ENCODE results near the gene LHFPL2. TPM values are rescaled to one million over a fixed set of nuclear protein-coding genes. Genes with fewer than 3 reads are reported as not detected.

Gene LHFPL2
- total and polyA plus RNA-seq, 2 of the 4 experiments (the other 2 are of a cell fraction) = 6.5 to 11.3 TPM

DNA sequence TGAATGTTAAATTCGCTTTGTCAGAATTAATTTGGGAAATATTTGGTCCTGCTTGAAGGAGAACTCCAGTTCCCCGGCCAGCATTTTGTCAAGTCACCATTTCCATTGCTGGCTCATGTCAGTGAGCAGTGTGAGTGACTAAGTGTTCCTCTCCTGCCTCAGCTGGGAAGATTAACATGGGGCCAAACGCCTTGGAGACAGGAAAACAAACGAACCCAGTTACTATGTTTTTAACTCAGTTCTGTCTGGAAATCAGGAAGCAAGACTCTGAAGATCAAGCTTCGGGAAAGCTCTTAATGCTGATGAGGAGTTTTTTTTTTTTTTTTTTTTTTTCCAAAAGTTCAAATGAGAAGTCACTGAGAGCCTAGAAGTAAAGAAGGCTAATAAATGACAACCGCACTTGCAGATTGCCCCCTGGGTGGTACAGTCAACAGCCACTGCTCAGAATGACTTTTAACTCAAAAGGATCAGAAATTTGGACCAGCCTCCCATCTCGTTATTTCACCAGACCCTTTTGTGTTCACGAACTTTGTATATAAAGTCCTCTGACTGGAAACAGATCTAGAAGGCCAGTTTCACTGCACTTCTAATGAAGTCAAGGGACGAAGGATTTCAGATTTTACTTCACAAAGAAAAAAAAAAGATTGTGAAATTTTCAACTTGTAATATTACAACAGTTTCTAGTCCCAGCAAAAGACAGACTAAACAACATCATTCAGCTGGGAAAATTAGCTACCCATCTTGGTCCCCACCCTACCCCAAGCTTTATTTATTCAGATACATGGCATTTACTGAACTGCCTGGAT is 121.3 kb downstream of the LHFPL2 start:
- Histone ChIP-seq H3K27me3 (ENCODE audit: control insufficient read depth, insufficient read depth, low read length) (no peaks in the 10 kb centered on the region), H4K8ac (ENCODE audit: low read depth in 2 of 2, low read length in 2 of 2) (peak overlapping the region; percentile 6 to 55; a peak in 2 of 4 replicates), H2BK20ac (ENCODE audit: low read depth, low read length) (peak overlapping the region; percentile 38; the same call in 1 of the 2 replicates), H2AFZ (replicated peaks; ENCODE audit: low read length, poor library complexity) (no peak overlapping the region), H3K56ac (ENCODE audit: extremely low read depth, insufficient read depth, low read length) (peak overlapping the region; percentile 13), H3K18ac (ENCODE audit: low read depth, low read length) (peak overlapping the region; percentile 85; the same call in 1 of the 2 replicates), H4K5ac (ENCODE audit: low read depth, low read length) (peak overlapping the region; percentile 69), H3K36me3 (ENCODE audit: control insufficient read depth, insufficient read depth, low read length) (peaks cover 5% of the 10 kb centered on the region; the same call in 1 of the 2 replicates), H4K20me1 (ENCODE audit: insufficient read depth, low read length) (peaks cover 5% of the 10 kb centered on the region; the same call in 1 of the 2 replicates), H3K9me3 (ENCODE audit: control insufficient read depth, insufficient read depth, low read length) (no peaks in the 10 kb centered on the region), H4K91ac (ENCODE audit: insufficient read depth, low read depth, low read length) (0 out of 2 replicates have a peak overlapping the region, but pooled peaks have one; percentile 9), H3K4me3 (ENCODE audit: insufficient read depth, low read depth, low read length) (no peak overlapping the region), H3K14ac (replicated peaks; ENCODE audit: low read depth, low read length) (peak overlapping the region; percentile 89), H2AK9ac (replicated peaks; ENCODE audit: low read depth, low read length, poor library complexity) (no peak overlapping the region), H3K23ac (ENCODE audit: low read depth, low read length) (peak overlapping the region; percentile 21; the same call in 1 of the 2 replicates), H2BK120ac (ENCODE audit: low read depth, low read length) (peak overlapping the region; percentile 63), H3K4ac (ENCODE audit: low read depth, low read length) (peak overlapping the region; percentile 44), H2AK5ac (ENCODE audit: low read depth, low read length) (peak overlapping the region; percentile 74), H3K9me1 (ENCODE audit: insufficient read depth, low read length) (peaks cover 16% of the 10 kb centered on the region; the same call in 1 of the 2 replicates), H3K4me1 (ENCODE audit: control insufficient read depth, insufficient read depth, low read length) (peaks cover 31% of the 10 kb centered on the region), H2BK5ac (ENCODE audit: low read depth, low read length, poor library complexity, severe bottlenecking) (peak overlapping the region; percentile 87), H2BK15ac (ENCODE audit: low read depth, low read length) (peak overlapping the region; percentile 16; the same call in 2 of the 3 replicates), H3K27ac (ENCODE audit: insufficient read depth, low read length) (peak overlapping the region; percentile 76; the same call in 1 of the 2 replicates), H3K9ac (ENCODE audit: low read depth, low read length) (peak overlapping the region; percentile 66), H3K4me2 (ENCODE audit: low read depth, low read length) (peak overlapping the region; percentile 71), H3K79me1 (ENCODE audit: low read depth in 1 of 2, low read length in 2 of 2) (peaks cover 21 to 45% of the 10 kb centered on the region in 2 experiments; a peak in 3 of 4 replicates)
- in situ Hi-C loops (cut with MboI; ENCODE audit: low sequenced_read_pairs) (no loop called here), dilution Hi-C loops (cut with HindIII; ENCODE audit: low sequenced_read_pairs, unreplicated experiment) (no loop called here), intact Hi-C loops (cut with micrococcal nuclease) (loop anchor here (5.0 kb wide), 1 partner anchor 120 kb away; the partner anchor contains the start of gene LHFPL2)
- 17% methylated on average over 1 of the region's 9 CpGs; no CpG with 5 or more reads in 1 of the 2 experiments for WGBS, 2 experiments (ENCODE audit: extremely low coverage in 2 of 2, insufficient read length in 1 of 2)
- ATAC-seq (ENCODE audit: low read depth) = peak; percentile 36
- DNase-seq = peak; percentile 94
- POLR2A ChIA-PET (ENCODE audit: unreplicated experiment) = interaction anchor here (0.6 to 0.7 kb wide), 4 partner anchors 19 to 232 kb away, joined by 3 to 8 read pairs (median 4); no protein-coding TSS in a partner anchor
- CTCF ChIA-PET = interaction anchor here (0.6 to 1.7 kb wide), 7 partner anchors 44 to 272 kb away, joined by 3 to 7 read pairs (median 4); no protein-coding TSS in a partner anchor
- no TSS peak for BruUV-seq (replicated peaks)
- TF ChIP-seq, protein P1, sequence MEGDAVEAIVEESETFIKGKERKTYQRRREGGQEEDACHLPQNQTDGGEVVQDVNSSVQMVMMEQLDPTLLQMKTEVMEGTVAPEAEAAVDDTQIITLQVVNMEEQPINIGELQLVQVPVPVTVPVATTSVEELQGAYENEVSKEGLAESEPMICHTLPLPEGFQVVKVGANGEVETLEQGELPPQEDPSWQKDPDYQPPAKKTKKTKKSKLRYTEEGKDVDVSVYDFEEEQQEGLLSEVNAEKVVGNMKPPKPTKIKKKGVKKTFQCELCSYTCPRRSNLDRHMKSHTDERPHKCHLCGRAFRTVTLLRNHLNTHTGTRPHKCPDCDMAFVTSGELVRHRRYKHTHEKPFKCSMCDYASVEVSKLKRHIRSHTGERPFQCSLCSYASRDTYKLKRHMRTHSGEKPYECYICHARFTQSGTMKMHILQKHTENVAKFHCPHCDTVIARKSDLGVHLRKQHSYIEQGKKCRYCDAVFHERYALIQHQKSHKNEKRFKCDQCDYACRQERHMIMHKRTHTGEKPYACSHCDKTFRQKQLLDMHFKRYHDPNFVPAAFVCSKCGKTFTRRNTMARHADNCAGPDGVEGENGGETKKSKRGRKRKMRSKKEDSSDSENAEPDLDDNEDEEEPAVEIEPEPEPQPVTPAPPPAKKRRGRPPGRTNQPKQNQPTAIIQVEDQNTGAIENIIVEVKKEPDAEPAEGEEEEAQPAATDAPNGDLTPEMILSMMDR (conservative IDR thresholded peaks at IDR 0.05; ENCODE audit: low read depth, low read length) = no peak
- TF ChIP-seq RCOR1 (IDR thresholded peaks at IDR 0.05; ENCODE audit: insufficient replicate concordance, low read length) = no peak
- TF ChIP-seq NFE2L2 (IDR thresholded peaks at IDR 0.05; ENCODE audit: low read depth, low read length) = peak; percentile 95
- TF ChIP-seq POLR2A (IDR thresholded peaks at IDR 0.05; ENCODE audit: low read depth, low read length) = peak; percentile 34
- no peak for TF ChIP-seq MXI1 (IDR thresholded peaks at IDR 0.05; ENCODE audit: borderline replicate concordance, low read depth, low read length)
- no peak for TF ChIP-seq SMC3 (IDR thresholded peaks at IDR 0.05; ENCODE audit: low read depth, low read length)
- TF ChIP-seq, protein P2, sequence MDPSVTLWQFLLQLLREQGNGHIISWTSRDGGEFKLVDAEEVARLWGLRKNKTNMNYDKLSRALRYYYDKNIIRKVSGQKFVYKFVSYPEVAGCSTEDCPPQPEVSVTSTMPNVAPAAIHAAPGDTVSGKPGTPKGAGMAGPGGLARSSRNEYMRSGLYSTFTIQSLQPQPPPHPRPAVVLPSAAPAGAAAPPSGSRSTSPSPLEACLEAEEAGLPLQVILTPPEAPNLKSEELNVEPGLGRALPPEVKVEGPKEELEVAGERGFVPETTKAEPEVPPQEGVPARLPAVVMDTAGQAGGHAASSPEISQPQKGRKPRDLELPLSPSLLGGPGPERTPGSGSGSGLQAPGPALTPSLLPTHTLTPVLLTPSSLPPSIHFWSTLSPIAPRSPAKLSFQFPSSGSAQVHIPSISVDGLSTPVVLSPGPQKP (IDR thresholded peaks at IDR 0.05; ENCODE audit: borderline replicate concordance, low read depth, low read length) = no peak
- peak; percentile 52; the same call in 1 of the 2 replicates for TF ChIP-seq FOS (IDR thresholded peaks at IDR 0.05; ENCODE audit: low read depth, low read length)
- TF ChIP-seq BHLHE40 (IDR thresholded peaks at IDR 0.05; ENCODE audit: low read depth, low read length) = peak; percentile 55; the same call in 1 of the 2 replicates
- TF ChIP-seq RFX5 (IDR thresholded peaks at IDR 0.05; ENCODE audit: low read depth, low read length) = no peak
- TF ChIP-seq, protein P3, sequence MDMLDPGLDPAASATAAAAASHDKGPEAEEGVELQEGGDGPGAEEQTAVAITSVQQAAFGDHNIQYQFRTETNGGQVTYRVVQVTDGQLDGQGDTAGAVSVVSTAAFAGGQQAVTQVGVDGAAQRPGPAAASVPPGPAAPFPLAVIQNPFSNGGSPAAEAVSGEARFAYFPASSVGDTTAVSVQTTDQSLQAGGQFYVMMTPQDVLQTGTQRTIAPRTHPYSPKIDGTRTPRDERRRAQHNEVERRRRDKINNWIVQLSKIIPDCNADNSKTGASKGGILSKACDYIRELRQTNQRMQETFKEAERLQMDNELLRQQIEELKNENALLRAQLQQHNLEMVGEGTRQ (IDR thresholded peaks at IDR 0.05; ENCODE audit: low read depth, low read length) = no peak
- TF ChIP-seq RAD21 (IDR thresholded peaks at IDR 0.05; ENCODE audit: low read length) = no peak

All from IMR-90 (cell line).